ENCODE results near the gene COL20A1.
"Not testable (repeated sequence)": the region's sequence is repeated elsewhere in the genome, so short reads cannot be mapped to it uniquely, and the experiment has no call there.

COL20A1 gene

GRCh38 chr20:63339154-63340094, 46.4 kb downstream of the COL20A1 start:
- Mint-ChIP-seq H3K9me3 (peaks cover 14% of the 10 kb centered on the region), H3K27me3 (peaks cover 15% of the 10 kb centered on the region)
- H3K36me3 Mint-ChIP-seq, H3K4me1 Mint-ChIP-seq, CTCF ChIA-PET, DNase-seq, H3K27ac Mint-ChIP-seq, H3K4me3 Mint-ChIP-seq: not testable (repeated sequence)

- CTCF ChIA-PET, H3K4me3 Mint-ChIP-seq, H3K4me1 Mint-ChIP-seq, DNase-seq, H3K36me3 Mint-ChIP-seq, H3K27ac Mint-ChIP-seq: not testable (repeated sequence)
- peaks cover 15% of the 10 kb centered on the region for H3K27me3 Mint-ChIP-seq
- peaks cover 14% of the 10 kb centered on the region for H3K9me3 Mint-ChIP-seq
Observed at GRCh38 chr20:63340158-63340688, 47.2 kb downstream of the COL20A1 start.

GRCh38 chr20:63342561-63343459, 49.8 kb downstream of the COL20A1 start:
- no peaks in the 10 kb centered on the region for H3K4me1 Mint-ChIP-seq
- H3K36me3 Mint-ChIP-seq = no peaks in the 10 kb centered on the region
- H3K27me3 Mint-ChIP-seq = peaks cover 10% of the 10 kb centered on the region
- no peak for DNase-seq
- H3K4me3 Mint-ChIP-seq = no peak overlapping the region
- H3K27ac Mint-ChIP-seq = no peak overlapping the region
- CTCF ChIA-PET = no interaction called here
- peaks cover 14% of the 10 kb centered on the region for H3K9me3 Mint-ChIP-seq

GRCh38 chr20:63343460-63344445, 50.8 kb downstream of the COL20A1 start:
- Mint-ChIP-seq H3K36me3 (no peaks in the 10 kb centered on the region), H3K9me3 (peaks cover 14% of the 10 kb centered on the region), H3K4me1 (no peaks in the 10 kb centered on the region), H3K27me3 (peaks cover 2% of the 10 kb centered on the region), H3K27ac (no peak overlapping the region), H3K4me3 (no peak overlapping the region)
- no peak for DNase-seq
- CTCF ChIA-PET = no interaction called here

GRCh38 chr20:63344616-63345327, 51.8 kb downstream of the COL20A1 start:
- peaks cover 5% of the 10 kb centered on the region for H3K9me3 Mint-ChIP-seq
- DNase-seq = no peak
- no peaks in the 10 kb centered on the region for H3K4me1 Mint-ChIP-seq
- no peak overlapping the region for H3K27ac Mint-ChIP-seq
- H3K27me3 Mint-ChIP-seq = no peaks in the 10 kb centered on the region
- CTCF ChIA-PET = no interaction called here
- no peaks in the 10 kb centered on the region for H3K36me3 Mint-ChIP-seq
- H3K4me3 Mint-ChIP-seq = no peak overlapping the region

- Mint-ChIP-seq H3K27ac (no peak overlapping the region), H3K9me3 (peaks cover 4% of the 10 kb centered on the region), H3K4me1 (no peaks in the 10 kb centered on the region), H3K36me3 (no peaks in the 10 kb centered on the region), H3K4me3 (no peak overlapping the region), H3K27me3 (peaks cover 3% of the 10 kb centered on the region)
- no peak for DNase-seq
- CTCF ChIA-PET = no interaction called here
Observed at GRCh38 chr20:63345328-63346100, 52.5 kb downstream of the COL20A1 start.

GRCh38 chr20:63346131-63347080, 53.4 kb downstream of the COL20A1 start:
- no peaks in the 10 kb centered on the region for H3K36me3 Mint-ChIP-seq
- CTCF ChIA-PET = no interaction called here
- H3K27ac Mint-ChIP-seq = no peak overlapping the region
- H3K4me3 Mint-ChIP-seq = no peak overlapping the region
- no peak for DNase-seq
- H3K9me3 Mint-ChIP-seq = peaks cover 10% of the 10 kb centered on the region
- no peaks in the 10 kb centered on the region for H3K4me1 Mint-ChIP-seq
- H3K27me3 Mint-ChIP-seq = peaks cover 3% of the 10 kb centered on the region

- CTCF ChIA-PET = no interaction called here
- H3K27me3 Mint-ChIP-seq = peaks cover 3% of the 10 kb centered on the region
- no peaks in the 10 kb centered on the region for H3K36me3 Mint-ChIP-seq
- no peak for DNase-seq
- no peak overlapping the region for H3K4me3 Mint-ChIP-seq
- peaks cover 10% of the 10 kb centered on the region for H3K9me3 Mint-ChIP-seq
- H3K27ac Mint-ChIP-seq = no peak overlapping the region
- no peaks in the 10 kb centered on the region for H3K4me1 Mint-ChIP-seq
Observed at GRCh38 chr20:63347081-63347741, 54.2 kb downstream of the COL20A1 start.

GRCh38 chr20:63347950-63348827, 55.2 kb downstream of the COL20A1 start:
- CTCF ChIA-PET = no interaction called here
- Mint-ChIP-seq H3K4me1 (no peaks in the 10 kb centered on the region), H3K9me3 (peaks cover 13% of the 10 kb centered on the region), H3K4me3 (no peak overlapping the region), H3K27me3 (peaks cover 3% of the 10 kb centered on the region), H3K36me3 (no peaks in the 10 kb centered on the region), H3K27ac (no peak overlapping the region)
- DNase-seq = no peak

GRCh38 chr20:63348828-63349515, 56.0 kb downstream of the COL20A1 start:
- CTCF ChIA-PET = no interaction called here

More at GRCh38 chr20:63348828-63349515, 56.0 kb downstream of the COL20A1 start:
- DNase-seq = no peak
- Mint-ChIP-seq H3K9me3 (peaks cover 13% of the 10 kb centered on the region), H3K27me3 (peaks cover 3% of the 10 kb centered on the region), H3K36me3 (no peaks in the 10 kb centered on the region), H3K4me1 (no peaks in the 10 kb centered on the region), H3K4me3 (no peak overlapping the region), H3K27ac (no peak overlapping the region)
